Erythroblast (primary cell): ENCODE results near the gene NUTM2F.
"Not testable (repeated sequence)": the region's sequence is repeated elsewhere in the genome, so short reads cannot be mapped to it uniquely, and the experiment has no call there.

Experiments
- GATA1 ChIP-seq: IDR thresholded peaks from 2 replicates; pipeline ENCODE4 v1.6.1; 2011; ENCODE audit warnings: low read depth, mild to moderate bottlenecking, control low read depth, low read length, moderate library complexity
- POLR2A ChIP-seq: IDR thresholded peaks from 2 replicates; pipeline ENCODE4 v1.6.1; 2011; ENCODE audit warnings: mild to moderate bottlenecking, low read length

DNA sequence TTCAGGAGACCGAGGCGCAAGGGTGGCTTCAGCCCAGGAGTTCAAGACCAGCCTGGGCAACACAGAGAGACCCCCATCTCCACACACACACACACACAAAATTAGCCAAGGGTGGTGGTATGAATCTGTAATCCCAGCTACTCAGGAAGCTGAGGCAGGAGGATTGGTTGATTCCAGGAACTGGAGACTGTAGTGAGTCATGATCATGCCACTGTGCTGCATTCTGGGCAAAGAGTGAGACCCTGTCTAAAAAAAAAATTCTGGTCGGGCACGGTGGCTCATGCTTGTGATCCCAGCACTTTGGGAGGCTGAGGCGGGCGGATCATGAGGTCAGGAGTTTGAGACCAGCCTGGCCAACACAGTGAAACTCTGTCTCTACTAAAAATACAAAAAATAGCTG, 11.2 kb upstream of the NUTM2F start:
- TF ChIP-seq POLR2A, GATA1: not testable (repeated sequence)
